ENCODE results near the gene CCDC85C.

DNA sequence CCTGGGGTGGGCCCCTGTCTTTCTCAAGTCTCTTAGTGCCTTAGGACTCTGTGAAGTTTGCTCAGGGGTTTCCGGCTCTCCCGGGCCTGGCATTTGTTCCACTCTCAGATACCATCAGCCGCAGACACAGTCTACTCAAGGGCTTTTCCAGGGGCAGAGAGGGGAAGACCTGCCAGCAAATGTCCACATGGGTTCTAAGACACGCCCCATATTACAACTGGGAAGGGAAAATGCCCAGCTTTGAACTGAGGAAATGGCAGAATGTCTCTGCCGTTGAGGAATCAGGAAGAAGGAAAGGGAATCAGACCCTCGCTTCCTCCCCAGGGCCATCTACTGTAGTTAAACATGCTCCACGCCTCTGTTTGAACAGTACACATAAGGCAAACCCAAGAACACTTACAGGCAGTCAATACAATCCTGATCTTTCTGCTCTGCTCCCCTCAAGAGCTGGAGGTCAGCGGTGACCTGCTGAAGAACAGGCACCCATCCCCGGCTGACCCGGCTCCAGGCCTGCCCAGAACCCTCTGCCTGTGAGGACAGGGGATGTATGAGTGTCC lies 7.9 kb downstream of the CCDC85C start:
- no peak for TF ChIP-seq EZH2 (IDR thresholded peaks at IDR 0.05; ENCODE audit: insufficient read depth, low read length)
- TF ChIP-seq, protein P1, sequence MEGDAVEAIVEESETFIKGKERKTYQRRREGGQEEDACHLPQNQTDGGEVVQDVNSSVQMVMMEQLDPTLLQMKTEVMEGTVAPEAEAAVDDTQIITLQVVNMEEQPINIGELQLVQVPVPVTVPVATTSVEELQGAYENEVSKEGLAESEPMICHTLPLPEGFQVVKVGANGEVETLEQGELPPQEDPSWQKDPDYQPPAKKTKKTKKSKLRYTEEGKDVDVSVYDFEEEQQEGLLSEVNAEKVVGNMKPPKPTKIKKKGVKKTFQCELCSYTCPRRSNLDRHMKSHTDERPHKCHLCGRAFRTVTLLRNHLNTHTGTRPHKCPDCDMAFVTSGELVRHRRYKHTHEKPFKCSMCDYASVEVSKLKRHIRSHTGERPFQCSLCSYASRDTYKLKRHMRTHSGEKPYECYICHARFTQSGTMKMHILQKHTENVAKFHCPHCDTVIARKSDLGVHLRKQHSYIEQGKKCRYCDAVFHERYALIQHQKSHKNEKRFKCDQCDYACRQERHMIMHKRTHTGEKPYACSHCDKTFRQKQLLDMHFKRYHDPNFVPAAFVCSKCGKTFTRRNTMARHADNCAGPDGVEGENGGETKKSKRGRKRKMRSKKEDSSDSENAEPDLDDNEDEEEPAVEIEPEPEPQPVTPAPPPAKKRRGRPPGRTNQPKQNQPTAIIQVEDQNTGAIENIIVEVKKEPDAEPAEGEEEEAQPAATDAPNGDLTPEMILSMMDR (IDR thresholded peaks at IDR 0.05; ENCODE audit: insufficient read depth, low read depth, low read length): no peak
